ENCODE measurements around the gene INAVA. TPM values are rescaled to one million over a fixed set of nuclear protein-coding genes. Genes with fewer than 3 reads are reported as not detected.

Gene INAVA
- polyA plus RNA-seq, 2 of the 4 experiments (the other 2 are of a cell fraction) = 40.0 to 43.7 TPM

DNA sequence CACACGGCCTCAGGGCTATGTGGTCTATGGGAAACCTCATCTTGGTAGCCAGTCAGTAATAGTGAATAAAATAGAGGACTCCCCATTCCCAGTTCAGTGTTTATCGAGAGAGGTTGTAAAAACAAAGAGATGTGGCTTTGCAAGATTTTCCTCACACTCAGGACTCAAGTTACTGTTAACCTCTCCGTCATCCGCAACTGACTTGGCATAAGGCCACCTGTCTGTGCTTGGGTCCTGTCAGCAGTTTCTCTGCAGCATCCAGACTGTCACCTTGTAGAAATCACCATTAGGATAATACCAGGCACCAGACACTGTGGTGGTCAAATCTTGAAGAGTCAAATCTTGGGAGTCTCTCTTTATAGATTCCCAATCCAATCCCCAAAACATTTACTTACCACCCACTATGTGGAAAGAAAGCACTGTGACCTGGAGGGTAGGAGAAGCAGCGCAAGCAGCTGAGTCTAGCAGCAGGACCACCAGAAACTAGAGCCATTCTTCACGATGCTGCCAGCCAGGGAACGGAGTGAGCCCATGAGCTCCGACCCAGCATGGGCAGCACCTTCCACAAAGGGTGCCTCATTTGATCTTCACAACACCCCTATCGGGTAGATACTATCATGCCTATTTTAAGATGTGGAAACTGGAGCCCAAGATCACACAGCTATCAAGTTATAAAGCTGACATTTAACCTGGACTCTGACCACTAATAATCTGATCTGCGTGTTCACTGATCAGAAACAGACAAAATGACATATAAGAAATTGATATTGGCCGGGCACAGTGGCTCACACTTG is 27.5 kb upstream of the INAVA start:
- H3K9me3 ChIP-seq = no peaks in the 10 kb centered on the region
- peaks cover 6% of the 10 kb centered on the region; the same call in 1 of the 3 replicates for H3K4me1 ChIP-seq
- FAIRE-seq (no peak), DNase-seq (ENCODE audit: low read depth in 1 of 2, low spot score in 1 of 2) (no peak), ATAC-seq (peak in 1 of 2 experiments; percentile 7; a peak in 1 of 6 replicates)
- no peak for TF ChIP-seq TFCP2L1 (CRISPR knock-in tag; IDR thresholded peaks at IDR 0.05)
- TF ChIP-seq EHF (CRISPR knock-in tag; IDR thresholded peaks at IDR 0.05) = no peak
- TF ChIP-seq ESRRA (IDR thresholded peaks at IDR 0.05; ENCODE audit: borderline replicate concordance, low read length) = no peak
- TF ChIP-seq, protein P1, sequence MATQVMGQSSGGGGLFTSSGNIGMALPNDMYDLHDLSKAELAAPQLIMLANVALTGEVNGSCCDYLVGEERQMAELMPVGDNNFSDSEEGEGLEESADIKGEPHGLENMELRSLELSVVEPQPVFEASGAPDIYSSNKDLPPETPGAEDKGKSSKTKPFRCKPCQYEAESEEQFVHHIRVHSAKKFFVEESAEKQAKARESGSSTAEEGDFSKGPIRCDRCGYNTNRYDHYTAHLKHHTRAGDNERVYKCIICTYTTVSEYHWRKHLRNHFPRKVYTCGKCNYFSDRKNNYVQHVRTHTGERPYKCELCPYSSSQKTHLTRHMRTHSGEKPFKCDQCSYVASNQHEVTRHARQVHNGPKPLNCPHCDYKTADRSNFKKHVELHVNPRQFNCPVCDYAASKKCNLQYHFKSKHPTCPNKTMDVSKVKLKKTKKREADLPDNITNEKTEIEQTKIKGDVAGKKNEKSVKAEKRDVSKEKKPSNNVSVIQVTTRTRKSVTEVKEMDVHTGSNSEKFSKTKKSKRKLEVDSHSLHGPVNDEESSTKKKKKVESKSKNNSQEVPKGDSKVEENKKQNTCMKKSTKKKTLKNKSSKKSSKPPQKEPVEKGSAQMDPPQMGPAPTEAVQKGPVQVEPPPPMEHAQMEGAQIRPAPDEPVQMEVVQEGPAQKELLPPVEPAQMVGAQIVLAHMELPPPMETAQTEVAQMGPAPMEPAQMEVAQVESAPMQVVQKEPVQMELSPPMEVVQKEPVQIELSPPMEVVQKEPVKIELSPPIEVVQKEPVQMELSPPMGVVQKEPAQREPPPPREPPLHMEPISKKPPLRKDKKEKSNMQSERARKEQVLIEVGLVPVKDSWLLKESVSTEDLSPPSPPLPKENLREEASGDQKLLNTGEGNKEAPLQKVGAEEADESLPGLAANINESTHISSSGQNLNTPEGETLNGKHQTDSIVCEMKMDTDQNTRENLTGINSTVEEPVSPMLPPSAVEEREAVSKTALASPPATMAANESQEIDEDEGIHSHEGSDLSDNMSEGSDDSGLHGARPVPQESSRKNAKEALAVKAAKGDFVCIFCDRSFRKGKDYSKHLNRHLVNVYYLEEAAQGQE (IDR thresholded peaks at IDR 0.05) = no peak
- TF ChIP-seq NPAS2 (CRISPR knock-in tag; IDR thresholded peaks at IDR 0.05; ENCODE audit: borderline replicate concordance) = no peak
- no peak for TF ChIP-seq EHMT2 (IDR thresholded peaks at IDR 0.05; ENCODE audit: low read depth)
- TF ChIP-seq HEYL (CRISPR knock-in tag; IDR thresholded peaks at IDR 0.05) = no peak
- no peak for TF ChIP-seq RARB (CRISPR knock-in tag; IDR thresholded peaks at IDR 0.05)
- TF ChIP-seq MYC (IDR thresholded peaks at IDR 0.05; ENCODE audit: borderline replicate concordance, low read length) = no peak
- no peak for TF ChIP-seq CHD2 (IDR thresholded peaks at IDR 0.05; ENCODE audit: low read length, partially characterized antibody)
- no peak for TF ChIP-seq JUNB (IDR thresholded peaks at IDR 0.05)
- no peak for TF ChIP-seq EP300 (IDR thresholded peaks at IDR 0.05)
- TF ChIP-seq RCOR1 (IDR thresholded peaks at IDR 0.05; ENCODE audit: low read depth, low read length) = no peak
- TF ChIP-seq PHF8 (IDR thresholded peaks at IDR 0.05; ENCODE audit: borderline replicate concordance, low read depth) = no peak
- no peak for TF ChIP-seq TP53 (CRISPR knock-in tag; IDR thresholded peaks at IDR 0.05)
- TF ChIP-seq NR3C1 (IDR thresholded peaks at IDR 0.05) = no peak
- TF ChIP-seq CBX8 (IDR thresholded peaks at IDR 0.05) = no peak
- TF ChIP-seq KDM5A (IDR thresholded peaks at IDR 0.05) = no peak
- TF ChIP-seq, protein P2, sequence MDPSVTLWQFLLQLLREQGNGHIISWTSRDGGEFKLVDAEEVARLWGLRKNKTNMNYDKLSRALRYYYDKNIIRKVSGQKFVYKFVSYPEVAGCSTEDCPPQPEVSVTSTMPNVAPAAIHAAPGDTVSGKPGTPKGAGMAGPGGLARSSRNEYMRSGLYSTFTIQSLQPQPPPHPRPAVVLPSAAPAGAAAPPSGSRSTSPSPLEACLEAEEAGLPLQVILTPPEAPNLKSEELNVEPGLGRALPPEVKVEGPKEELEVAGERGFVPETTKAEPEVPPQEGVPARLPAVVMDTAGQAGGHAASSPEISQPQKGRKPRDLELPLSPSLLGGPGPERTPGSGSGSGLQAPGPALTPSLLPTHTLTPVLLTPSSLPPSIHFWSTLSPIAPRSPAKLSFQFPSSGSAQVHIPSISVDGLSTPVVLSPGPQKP (IDR thresholded peaks at IDR 0.05; ENCODE audit: low read depth, low read length) = no peak
- 0 out of 6 replicates have a peak overlapping the region, but pooled peaks of 1 of the 2 experiments have one; percentile 25 for H3K27ac ChIP-seq
- WGBS (ENCODE audit: missing lambda C conversion rate) = 93% methylated on average over 10 of the region's 11 CpGs
- no peak overlapping the region for H3K4me2 ChIP-seq
- H3K4me3 ChIP-seq = no peak overlapping the region
- POLR2A ChIA-PET = interaction anchor here (0.6 kb wide), 1 partner anchor 180 kb away, joined by 3 read pairs; no protein-coding TSS in a partner anchor
- CTCF ChIA-PET = interaction anchor here (0.6 to 2.0 kb wide), 4 partner anchors 20 to 203 kb away, joined by 3 to 12 read pairs (median 4); no protein-coding TSS in a partner anchor

DNA sequence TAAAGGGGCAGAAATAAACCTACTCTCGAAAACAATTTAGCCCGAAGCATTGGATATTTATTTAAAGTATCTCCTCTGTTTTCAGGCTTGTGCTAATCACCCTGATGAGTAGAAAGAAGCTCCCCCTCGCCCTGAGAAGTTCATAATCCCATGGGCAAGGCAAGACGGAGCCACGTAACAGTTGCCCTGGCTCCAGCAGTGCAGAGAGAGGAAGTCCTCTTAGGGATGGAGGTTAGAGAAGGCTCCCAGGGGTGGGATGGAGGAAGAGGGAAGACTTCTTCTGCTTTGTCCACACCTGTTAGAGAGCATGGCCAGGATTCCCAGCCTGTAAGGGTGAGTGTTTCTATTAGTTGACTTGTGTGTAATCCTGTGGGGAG is 25.3 kb upstream of the INAVA start:
- POLR2A ChIA-PET = no interaction called here
- CTCF ChIA-PET = no interaction called here
- ATAC-seq (peak in 1 of 2 experiments; percentile 25; a peak in 3 of 6 replicates), DNase-seq (ENCODE audit: low read depth in 1 of 2, low spot score in 1 of 2) (no peak), FAIRE-seq (no peak)
- H3K4me3 ChIP-seq = no peak overlapping the region
- H3K9me3 ChIP-seq = no peaks in the 10 kb centered on the region
- 88% methylated on average over 5 of the region's 5 CpGs for WGBS (ENCODE audit: missing lambda C conversion rate)
- no peak overlapping the region for H3K4me2 ChIP-seq
- peaks cover 6% of the 10 kb centered on the region; the same call in 1 of the 3 replicates for H3K4me1 ChIP-seq
- no peak overlapping the region for H3K27ac ChIP-seq
- no peak for TF ChIP-seq GATA3 (IDR thresholded peaks at IDR 0.05; ENCODE audit: borderline replicate concordance)
- TF ChIP-seq RFX5 (IDR thresholded peaks at IDR 0.05) = no peak
- TF ChIP-seq NFE2L2 (conservative IDR thresholded peaks at IDR 0.05; ENCODE audit: low read length) = no peak
- no peak for TF ChIP-seq CEBPB (IDR thresholded peaks at IDR 0.05)
- no peak for TF ChIP-seq RARB (CRISPR knock-in tag; IDR thresholded peaks at IDR 0.05)
- no peak for TF ChIP-seq ZNF302 (CRISPR knock-in tag; IDR thresholded peaks at IDR 0.05)
- TF ChIP-seq RAD21 (conservative IDR thresholded peaks at IDR 0.05 in 1 of 2, IDR thresholded peaks at IDR 0.05 in 1 of 2) = no peak
- TF ChIP-seq ZFP36 (IDR thresholded peaks at IDR 0.05; ENCODE audit: borderline replicate concordance, partially characterized antibody) = no peak
- TF ChIP-seq FOXS1 (CRISPR knock-in tag; IDR thresholded peaks at IDR 0.05) = no peak
- no peak for TF ChIP-seq ZSCAN20 (CRISPR knock-in tag; IDR thresholded peaks at IDR 0.05)
- TF ChIP-seq MAZ (IDR thresholded peaks at IDR 0.05; ENCODE audit: borderline replicate concordance, low read depth, low read length) = no peak
- TF ChIP-seq, protein P3, sequence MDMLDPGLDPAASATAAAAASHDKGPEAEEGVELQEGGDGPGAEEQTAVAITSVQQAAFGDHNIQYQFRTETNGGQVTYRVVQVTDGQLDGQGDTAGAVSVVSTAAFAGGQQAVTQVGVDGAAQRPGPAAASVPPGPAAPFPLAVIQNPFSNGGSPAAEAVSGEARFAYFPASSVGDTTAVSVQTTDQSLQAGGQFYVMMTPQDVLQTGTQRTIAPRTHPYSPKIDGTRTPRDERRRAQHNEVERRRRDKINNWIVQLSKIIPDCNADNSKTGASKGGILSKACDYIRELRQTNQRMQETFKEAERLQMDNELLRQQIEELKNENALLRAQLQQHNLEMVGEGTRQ (IDR thresholded peaks at IDR 0.05) = no peak
- TF ChIP-seq, protein P4, sequence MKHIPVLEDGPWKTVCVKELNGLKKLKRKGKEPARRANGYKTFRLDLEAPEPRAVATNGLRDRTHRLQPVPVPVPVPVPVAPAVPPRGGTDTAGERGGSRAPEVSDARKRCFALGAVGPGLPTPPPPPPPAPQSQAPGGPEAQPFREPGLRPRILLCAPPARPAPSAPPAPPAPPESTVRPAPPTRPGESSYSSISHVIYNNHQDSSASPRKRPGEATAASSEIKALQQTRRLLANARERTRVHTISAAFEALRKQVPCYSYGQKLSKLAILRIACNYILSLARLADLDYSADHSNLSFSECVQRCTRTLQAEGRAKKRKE (CRISPR knock-in tag; IDR thresholded peaks at IDR 0.05; ENCODE audit: low read depth) = no peak
- TF ChIP-seq, protein P5, sequence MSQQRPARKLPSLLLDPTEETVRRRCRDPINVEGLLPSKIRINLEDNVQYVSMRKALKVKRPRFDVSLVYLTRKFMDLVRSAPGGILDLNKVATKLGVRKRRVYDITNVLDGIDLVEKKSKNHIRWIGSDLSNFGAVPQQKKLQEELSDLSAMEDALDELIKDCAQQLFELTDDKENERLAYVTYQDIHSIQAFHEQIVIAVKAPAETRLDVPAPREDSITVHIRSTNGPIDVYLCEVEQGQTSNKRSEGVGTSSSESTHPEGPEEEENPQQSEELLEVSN (IDR thresholded peaks at IDR 0.05; ENCODE audit: borderline replicate concordance, low read depth) = no peak
